H1 (cell line): ENCODE results near the gene FBXO30. TPM values are rescaled to one million over a fixed set of nuclear protein-coding genes. Genes with fewer than 3 reads are reported as not detected.

Source experiments
- CTCF ChIA-PET: fragments of 300-600 bp; sonication (Branson Sonifier 250); formaldehyde crosslinking; loops from one replicate; lab custom pipeline; 2021; ENCODE audit not compliant: partially characterized antibody; lab: Charles Lee
- POLR2A ChIA-PET: fragments of 300-600 bp; sonication (Branson Sonifier 250); formaldehyde crosslinking; loops from one replicate; lab custom pipeline; 2021; ENCODE audit warnings: inconsistent platforms; ENCODE audit not compliant: partially characterized antibody; lab: Charles Lee
- DNase-seq, 2 experiments: peaks; one replicate each; pipeline versions ENCODE4 v3.0.0 to v3.0.0-alpha.2; 2010 to 2022; ENCODE audit warnings: low spot score in 2 of 2, low read depth in 1 of 2, mixed read lengths in 1 of 2
- FAIRE-seq: peaks from 2 replicates; lab custom pipeline; 2011; peaks lifted over from hg19 to GRCh38; lab: Jason Lieb, UNC
- H2AFZ ChIP-seq: 2 replicates; pipeline ENCODE4 v1.8.1; 2012; ENCODE audit warnings: low read length, inconsistent platforms
- H2AK5ac ChIP-seq: 2 replicates; pipeline ENCODE4 v1.6.1; 2013; ENCODE audit warnings: low read depth, low read length
- H2BK120ac ChIP-seq: replicated peaks from 2 replicates; pipeline ENCODE3; 2013; ENCODE audit warnings: low read depth, low read length, inconsistent platforms
- H2BK12ac ChIP-seq: 2 replicates; pipeline ENCODE4 v1.6.1; 2013; ENCODE audit warnings: low read depth, low read length
- H2BK15ac ChIP-seq: 2 replicates; pipeline ENCODE4 v1.6.1; 2013; ENCODE audit warnings: low read length
- H2BK20ac ChIP-seq: 2 replicates; pipeline ENCODE4 v1.6.1; 2013; ENCODE audit warnings: low read length
- H2BK5ac ChIP-seq: 2 replicates; pipeline ENCODE4 v1.6.1; 2013; ENCODE audit warnings: low read depth, low read length
- H3K14ac ChIP-seq: 2 replicates; pipeline ENCODE4 v1.6.1; 2013; ENCODE audit warnings: inconsistent platforms; ENCODE audit not compliant: insufficient read length
- H3K18ac ChIP-seq: 2 replicates; pipeline ENCODE4 v1.6.1; 2013; ENCODE audit warnings: low read length; ENCODE audit errors: extremely low read depth
- H3K23ac ChIP-seq: 2 replicates; pipeline ENCODE4 v1.6.1; 2013; ENCODE audit warnings: inconsistent platforms; ENCODE audit not compliant: insufficient read length
- H3K23me2 ChIP-seq: 2 replicates; pipeline ENCODE4 v1.6.1; 2013; ENCODE audit warnings: low read depth, low read length
- H3K27ac ChIP-seq: 2 replicates; pipeline ENCODE4 v1.6.1; 2011; ENCODE audit warnings: low read depth, low read length, inconsistent platforms
- H3K27me3 ChIP-seq, 4 experiments: replicated peaks in 1 of 4; 1 replicate in 1 of 4; 2 replicates in 3 of 4; pipeline versions ENCODE4 v1.6.1 to v1.8.1; 2011 to 2013; ENCODE audit warnings: low read length in 3 of 4, mild to moderate bottlenecking in 3 of 4, inconsistent platforms in 2 of 4, mixed read lengths in 2 of 4, moderate library complexity in 1 of 4; ENCODE audit not compliant: control insufficient read depth in 3 of 4, insufficient read depth in 3 of 4; ENCODE audit errors: extremely low read depth in 1 of 4
- H3K36me3 ChIP-seq, 4 experiments: 2 replicates each; pipeline versions ENCODE4 v1.6.1 to v1.8.1; 2011 to 2013; ENCODE audit warnings: mild to moderate bottlenecking in 4 of 4, low read length in 3 of 4, moderate library complexity in 2 of 4, control low read depth in 1 of 4, inconsistent platforms in 1 of 4; ENCODE audit not compliant: insufficient read depth in 4 of 4, control insufficient read depth in 2 of 4
- H3K4ac ChIP-seq: replicated peaks from 2 replicates; pipeline ENCODE3; 2013; ENCODE audit warnings: low read length, low read depth, mixed read lengths, inconsistent platforms; ENCODE audit not compliant: insufficient read length
- H3K4me1 ChIP-seq, 4 experiments: replicated peaks in 1 of 4; 1 replicate in 1 of 4; 2 replicates in 3 of 4; pipeline versions ENCODE4 v1.6.1 to v1.8.1; 2011 to 2013; ENCODE audit warnings: low read length in 3 of 4, inconsistent platforms in 2 of 4, mixed read lengths in 1 of 4; ENCODE audit not compliant: insufficient read depth in 4 of 4, control insufficient read depth in 3 of 4
- H3K4me2 ChIP-seq, 2 experiments: 2 replicates each; pipeline versions ENCODE4 v1.6.1 to v1.8.1; 2011 to 2013; ENCODE audit warnings: low read depth in 2 of 2, low read length in 2 of 2, control low read depth in 1 of 2, inconsistent platforms in 1 of 2, mild to moderate bottlenecking in 1 of 2; ENCODE audit not compliant: insufficient read depth in 1 of 2
- H3K4me3 ChIP-seq, 4 experiments: fragments of 200-600, 300-600 bp in 1 of 4; sonication (generic), shearing (Covaris generic), sonication (Bioruptor Twin) in 1 of 4; 2 replicates each; pipeline versions ENCODE4 v1.5.1 to v1.8.1; 2011 to 2016; ENCODE audit warnings: low read length in 4 of 4, low read depth in 3 of 4, control low read depth in 2 of 4, inconsistent platforms in 2 of 4, mild to moderate bottlenecking in 2 of 4, mixed read lengths in 1 of 4, moderate library complexity in 1 of 4; ENCODE audit not compliant: insufficient read depth in 2 of 4; ENCODE audit errors: extremely low read depth in 1 of 4
- H3K56ac ChIP-seq: replicated peaks from 2 replicates; pipeline ENCODE3; 2013; ENCODE audit warnings: low read depth, mild to moderate bottlenecking, mixed read lengths, low read length, inconsistent platforms; ENCODE audit not compliant: insufficient read length
- H3K79me1 ChIP-seq: 2 replicates; pipeline ENCODE4 v1.6.1; 2013; ENCODE audit warnings: low read depth, low read length, control low read depth
- H3K79me2 ChIP-seq, 2 experiments: 2 replicates each; pipeline versions ENCODE4 v1.6.1 to v1.8.1; 2012 to 2013; ENCODE audit warnings: low read length in 2 of 2, mild to moderate bottlenecking in 2 of 2, inconsistent platforms in 1 of 2; ENCODE audit not compliant: insufficient read depth in 2 of 2, control insufficient read depth in 1 of 2
- H3K9ac ChIP-seq, 4 experiments: replicated peaks in 1 of 4; 1 replicate in 1 of 4; 2 replicates in 3 of 4; pipeline versions ENCODE4 v1.6.1 to v1.8.1; 2011 to 2013; ENCODE audit warnings: low read depth in 3 of 4, low read length in 3 of 4, control low read depth in 2 of 4, mild to moderate bottlenecking in 2 of 4, moderate library complexity in 2 of 4, inconsistent platforms in 1 of 4; ENCODE audit errors: extremely low read depth in 1 of 4
- H3K9me3 ChIP-seq, 2 experiments: 2 replicates each; pipeline versions ENCODE4 v1.6.1 to v1.8.1; 2012 to 2013; ENCODE audit warnings: mild to moderate bottlenecking in 2 of 2, moderate library complexity in 2 of 2, control low read depth in 1 of 2, inconsistent platforms in 1 of 2, low read depth in 1 of 2, low read length in 1 of 2, mixed read lengths in 1 of 2; ENCODE audit not compliant: insufficient read depth in 2 of 2
- H4K20me1 ChIP-seq, 2 experiments: replicated peaks in 1 of 2; 2 replicates each; pipeline versions ENCODE3 to v1.8.1; 2011 to 2013; ENCODE audit warnings: inconsistent platforms in 2 of 2, low read length in 2 of 2, mild to moderate bottlenecking in 1 of 2; ENCODE audit not compliant: insufficient read depth in 2 of 2, control insufficient read depth in 1 of 2
- H4K5ac ChIP-seq: 2 replicates; pipeline ENCODE4 v1.6.1; 2013; ENCODE audit warnings: low read length, low read depth, mixed read lengths, inconsistent platforms; ENCODE audit not compliant: insufficient read length
- H4K8ac ChIP-seq: 2 replicates; pipeline ENCODE4 v1.8.0; 2013; ENCODE audit warnings: mild to moderate bottlenecking, moderate library complexity, low read length, inconsistent platforms; ENCODE audit not compliant: insufficient read depth; ENCODE audit errors: extremely low read depth
- H4K91ac ChIP-seq: replicated peaks from 2 replicates; pipeline ENCODE3; 2013; ENCODE audit warnings: low read length, mixed read lengths, inconsistent platforms; ENCODE audit not compliant: insufficient read length
- ASH2L ChIP-seq: fragments of 200-600, 300-600 bp; sonication (generic); IDR thresholded peaks from one replicate; pipeline ENCODE4 v1.7.1; 2017; ENCODE audit warnings: low read length
- CBX8 ChIP-seq: fragments of 300-800, 300-1000 bp; sonication (generic); IDR thresholded peaks from 2 replicates; pipeline ENCODE4 v1.7.1; 2016; ENCODE audit warnings: low read depth, low read length, borderline replicate concordance
- CHD2 ChIP-seq: IDR thresholded peaks from 2 replicates; pipeline ENCODE4 v1.6.1; 2012; ENCODE audit warnings: low read length, improper control_type of control experiment
- EGR1 ChIP-seq: IDR thresholded peaks from 2 replicates; pipeline ENCODE4 v1.6.1; 2011; ENCODE audit warnings: low read depth, low read length, borderline replicate concordance
- HDAC2 ChIP-seq, 2 experiments: fragments of 300-600 bp in 1 of 2; sonication (generic) in 1 of 2; IDR thresholded peaks; 2 replicates each; pipeline ENCODE4 v1.6.1; 2011 to 2012; ENCODE audit warnings: low read depth in 2 of 2, low read length in 2 of 2, mild to moderate bottlenecking in 2 of 2, moderate library complexity in 2 of 2, borderline replicate concordance in 1 of 2, inconsistent platforms in 1 of 2
- SP2 ChIP-seq: IDR thresholded peaks from 2 replicates; pipeline ENCODE4 v1.6.1; 2012; ENCODE audit warnings: mild to moderate bottlenecking, low read length, inconsistent platforms
- WGBS, 2 experiments: shearing (Covaris generic) in 1 of 2; methylation state at CpG; one replicate each; pipeline versions ENCODE4 v1.1.6 to v1.1.7; 2013 to 2015; ENCODE audit warnings: low lambda C conversion rate in 2 of 2, mixed read lengths in 2 of 2, inconsistent platforms in 1 of 2, low coverage in 1 of 2, missing lambda C conversion rate in 1 of 2; ENCODE audit not compliant: insufficient replicate concordance in 2 of 2, insufficient coverage in 1 of 2, insufficient read length in 1 of 2; ENCODE audit errors: extremely low coverage in 1 of 2, missing lambda C conversion rate in 1 of 2; 5-methylcytosine and 5-hydroxymethylcytosine counted together
- polyA plus RNA-seq, 7 experiments: library from polyadenylated mRNA; depleted of rRNA in 3 of 7; stranded (reverse) in 5 of 7; unstranded in 2 of 7; fragments of >200 nt in 5 of 7; fragments of 200-250 nt in 2 of 7; gene quantifications; 1 replicate in 5 of 7; 2 replicates in 1 of 7; 4 replicates in 1 of 7; pipeline versions ENCODE4 v1.2.1 to v1.2.3, GENCODE V29; 2011 to 2013; ENCODE audit warnings: missing spikeins in 2 of 7, mixed read lengths in 2 of 7
- total RNA-seq: library from RNA; stranded (reverse); fragmentation: NEBNext Ultra II Directional; extraction: Animal tissue kit (Norgen Biotek cat#: 25700); gene quantifications from 2 replicates; pipeline ENCODE4 v1.2.1, GENCODE V29; 2021

The FBXO30 gene
- total and polyA plus RNA-seq, 2 of the 8 experiments (the other 6 are each of a cell fraction or from before 2014, with no cell fraction given), result 3.9 to 18.3 TPM

DNA sequence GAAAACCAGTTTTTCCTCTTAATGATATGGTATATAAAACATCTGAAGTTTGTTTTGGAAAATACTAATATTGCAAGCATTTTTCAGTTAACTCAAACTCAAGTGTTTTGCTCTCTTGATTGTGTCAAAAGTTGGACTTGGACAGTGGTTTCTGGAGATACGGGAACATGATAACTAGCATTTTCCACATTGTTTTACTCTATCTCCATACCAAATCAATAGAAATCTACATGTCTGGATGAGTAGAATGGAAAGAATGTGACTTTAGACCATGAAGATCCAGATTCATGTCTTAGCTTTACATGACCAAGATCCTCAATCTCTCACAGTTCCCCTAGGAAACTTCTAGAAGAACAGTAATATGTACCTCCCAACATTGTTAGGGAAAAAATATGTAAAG is 22.2 kb upstream of the FBXO30 start:
- peaks cover 0 to 4% (median under 1%) of the 10 kb centered on the region in 4 experiments; a peak in 2 of 7 replicates for H3K4me1 ChIP-seq
- DNase-seq (no peak), FAIRE-seq (no peak)
- H3K79me1 ChIP-seq, result no peaks in the 10 kb centered on the region
- no peak overlapping the region for H3K14ac ChIP-seq
- H3K27ac ChIP-seq, result no peak overlapping the region
- H3K23me2 ChIP-seq, result no peaks in the 10 kb centered on the region
- H2AK5ac ChIP-seq, result no peak overlapping the region
- H3K9me3 ChIP-seq, result no peaks in the 10 kb centered on the region
- no peaks in the 10 kb centered on the region for H4K20me1 ChIP-seq
- no peak overlapping the region for H3K4ac ChIP-seq
- H2BK5ac ChIP-seq, result no peak overlapping the region
- H2AFZ ChIP-seq, result no peak overlapping the region
- no peak overlapping the region for H3K18ac ChIP-seq
- H3K27me3 ChIP-seq, result no peaks in the 10 kb centered on the region
- H3K79me2 ChIP-seq, result no peaks in the 10 kb centered on the region
- H3K4me3 ChIP-seq, result no peak overlapping the region
- no peak overlapping the region for H4K5ac ChIP-seq
- H4K8ac ChIP-seq, result no peak overlapping the region
- POLR2A ChIA-PET, result no interaction called here
- no peak overlapping the region for H4K91ac ChIP-seq
- H3K4me2 ChIP-seq, result no peak overlapping the region
- no peak overlapping the region for H2BK15ac ChIP-seq
- no peak overlapping the region for H3K9ac ChIP-seq
- H3K56ac ChIP-seq, result no peak overlapping the region
- CTCF ChIA-PET, result interaction anchor here (1.0 kb wide), 1 partner anchor 69 kb away, joined by 3 read pairs; no protein-coding TSS in a partner anchor
- no peak overlapping the region for H2BK12ac ChIP-seq
- H3K36me3 ChIP-seq, result no peaks in the 10 kb centered on the region
- WGBS, 2 experiments, result 95% methylated on average over 1 of the region's 1 CpG; no CpG with 5 or more reads in 1 of the 2 experiments
- H2BK20ac ChIP-seq, result no peak overlapping the region
- no peak overlapping the region for H2BK120ac ChIP-seq
- H3K23ac ChIP-seq, result no peak overlapping the region
- TF ChIP-seq HDAC2 (IDR thresholded peaks at IDR 0.05; ENCODE audit: borderline replicate concordance in 1 of 2, low read depth in 2 of 2, low read length in 2 of 2) (no peak), CHD2 (no peak), EGR1 (no peak), CBX8 (no peak), SP2 (no peak), ASH2L (no peak)
